ENCODE measurements around the gene PIK3CG.
A peak's percentile ranks its signal among the peaks of the same experiment; 100 is the strongest.
"Not testable (repeated sequence)": the region's sequence is repeated elsewhere in the genome, so short reads cannot be mapped to it uniquely, and the experiment has no call there.

The PIK3CG gene

GRCh38 chr7:106865130-106866041, at the start of gene PIK3CG:
PIK3CG (plus strand) TSS chr7:106865282; CDS start chr7:106867562, 2,280 bp downstream.
- H3K9me3 ChIP-seq (ENCODE audit: control insufficient read depth in 1 of 2, low read length in 2 of 2): no peaks in the 10 kb centered on the region
- H3K4me3 ChIP-seq (ENCODE audit: low read depth in 1 of 2, low read length in 2 of 2): peak within 1 kb of the TSS; percentile 51 to 59
- no peaks in the 10 kb centered on the region for H3K27me3 ChIP-seq (ENCODE audit: low read depth, low read length)
- H3K27ac ChIP-seq (ENCODE audit: low read length): peak within 1 kb of the TSS; percentile 74
- H3K4me1 ChIP-seq (ENCODE audit: control insufficient read depth in 1 of 2, insufficient read depth in 2 of 2, low read length in 2 of 2): peaks cover 0 to 12% of the 10 kb centered on the region in 2 donors
- peaks cover 0 to 5% of the 10 kb centered on the region in 2 donors for H3K36me3 ChIP-seq (ENCODE audit: control insufficient read depth in 1 of 2, insufficient read depth in 2 of 2, low read length in 2 of 2)

- Histone ChIP-seq H3K27ac (ENCODE audit: low read length) (no peak overlapping the region), H3K4me1 (ENCODE audit: control insufficient read depth in 1 of 2, insufficient read depth in 2 of 2, low read length in 2 of 2) (peaks cover 0 to 4% of the 10 kb centered on the region in 2 donors), H3K9me3 (ENCODE audit: control insufficient read depth in 1 of 2, low read length in 2 of 2) (no peaks in the 10 kb centered on the region), H3K36me3 (ENCODE audit: control insufficient read depth in 1 of 2, insufficient read depth in 2 of 2, low read length in 2 of 2) (no peaks in the 10 kb centered on the region), H3K4me3 (ENCODE audit: low read depth in 1 of 2, low read length in 2 of 2) (no peak overlapping the region), H3K27me3 (ENCODE audit: low read depth, low read length) (no peaks in the 10 kb centered on the region)
These were observed 48.0 kb upstream of the PIK3CG start for GRCh38 chr7:106817098-106817497.

DNA sequence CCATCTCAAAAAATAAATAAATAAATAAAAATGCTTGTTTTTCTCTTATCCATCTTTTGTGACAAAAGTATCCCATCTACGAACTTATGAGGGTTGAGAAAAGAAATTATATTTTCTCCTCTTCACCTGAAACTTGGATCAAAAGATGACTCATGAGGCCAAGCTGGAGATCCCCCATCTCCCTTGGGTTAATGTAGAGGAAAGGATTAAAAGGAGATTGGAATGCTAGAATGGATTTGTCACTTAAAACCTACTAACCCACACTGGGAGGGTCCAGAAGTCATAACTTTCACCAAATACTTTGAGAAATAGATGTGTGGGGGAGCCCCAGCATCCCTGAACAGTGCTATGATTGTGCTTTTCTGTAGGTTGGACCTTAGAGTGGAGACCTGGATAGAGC, 46.3 kb upstream of the PIK3CG start:
- Histone ChIP-seq H3K27me3 (ENCODE audit: low read depth, low read length) (no peaks in the 10 kb centered on the region), H3K36me3 (ENCODE audit: control insufficient read depth in 1 of 2, insufficient read depth in 2 of 2, low read length in 2 of 2) (no peaks in the 10 kb centered on the region), H3K4me1 (ENCODE audit: control insufficient read depth in 1 of 2, insufficient read depth in 2 of 2, low read length in 2 of 2) (peaks cover 0 to 1% of the 10 kb centered on the region in 2 donors), H3K9me3 (ENCODE audit: control insufficient read depth in 1 of 2, low read length in 2 of 2) (no peaks in the 10 kb centered on the region), H3K4me3 (ENCODE audit: low read depth in 1 of 2, low read length in 2 of 2) (no peak overlapping the region), H3K27ac (ENCODE audit: low read length) (no peak overlapping the region)

DNA sequence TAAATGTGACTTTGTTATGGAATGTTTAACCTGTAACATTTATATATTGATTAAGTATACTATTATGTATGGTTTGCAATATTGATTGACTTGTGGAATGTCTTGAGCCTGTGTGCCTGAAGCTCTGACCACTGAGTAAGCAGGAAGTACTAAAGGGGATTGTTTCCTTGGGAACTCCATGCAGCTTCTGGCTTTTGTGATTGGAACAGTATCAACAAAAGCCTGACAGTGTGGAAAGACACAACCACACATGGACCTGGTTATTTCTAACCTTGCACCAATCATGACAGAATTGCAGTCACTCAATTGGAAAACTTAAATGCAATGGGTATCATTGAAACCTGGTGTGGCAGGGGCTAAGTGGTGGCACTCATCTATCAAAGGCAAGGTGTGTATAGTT, 45.5 kb upstream of the PIK3CG start:
- no peaks in the 10 kb centered on the region for H3K36me3 ChIP-seq (ENCODE audit: control insufficient read depth in 1 of 2, insufficient read depth in 2 of 2, low read length in 2 of 2)
- no peak overlapping the region for H3K4me3 ChIP-seq (ENCODE audit: low read depth in 1 of 2, low read length in 2 of 2)
- H3K27me3 ChIP-seq (ENCODE audit: low read depth, low read length): no peaks in the 10 kb centered on the region
- no peaks in the 10 kb centered on the region for H3K4me1 ChIP-seq (ENCODE audit: control insufficient read depth in 1 of 2, insufficient read depth in 2 of 2, low read length in 2 of 2)
- H3K9me3 ChIP-seq (ENCODE audit: control insufficient read depth in 1 of 2, low read length in 2 of 2): no peaks in the 10 kb centered on the region
- H3K27ac ChIP-seq (ENCODE audit: low read length): no peak overlapping the region

- no peak overlapping the region for H3K27ac ChIP-seq (ENCODE audit: low read length)
- H3K27me3 ChIP-seq (ENCODE audit: low read depth, low read length): no peaks in the 10 kb centered on the region
- no peaks in the 10 kb centered on the region for H3K4me1 ChIP-seq (ENCODE audit: control insufficient read depth in 1 of 2, insufficient read depth in 2 of 2, low read length in 2 of 2)
- no peaks in the 10 kb centered on the region for H3K9me3 ChIP-seq (ENCODE audit: control insufficient read depth in 1 of 2, low read length in 2 of 2)
- H3K4me3 ChIP-seq (ENCODE audit: low read depth in 1 of 2, low read length in 2 of 2): no peak overlapping the region
- no peaks in the 10 kb centered on the region for H3K36me3 ChIP-seq (ENCODE audit: control insufficient read depth in 1 of 2, insufficient read depth in 2 of 2, low read length in 2 of 2)
These were observed 44.5 kb upstream of the PIK3CG start for GRCh38 chr7:106820321-106821217.

DNA sequence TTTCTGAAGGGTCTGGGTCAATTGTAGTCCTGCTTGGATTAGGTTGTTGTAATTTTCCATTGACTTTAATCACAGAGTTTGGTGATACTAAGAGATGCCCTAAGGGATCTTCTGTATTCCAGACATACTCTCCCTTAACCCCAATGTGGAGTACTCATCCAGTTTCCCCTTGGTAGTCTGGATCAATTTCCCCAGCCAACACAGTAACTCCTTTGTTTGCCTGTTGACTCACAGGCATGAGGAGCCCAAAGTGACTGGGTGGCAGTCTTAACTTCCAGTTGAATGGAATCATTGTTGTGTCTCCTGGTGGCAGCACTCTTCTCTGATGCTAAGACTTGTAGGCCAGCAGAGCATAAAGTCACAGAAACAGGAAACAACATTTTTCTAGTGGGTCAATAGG, 41.5 kb upstream of the PIK3CG start:
- H3K27ac ChIP-seq (ENCODE audit: low read length): no peak overlapping the region

DNA sequence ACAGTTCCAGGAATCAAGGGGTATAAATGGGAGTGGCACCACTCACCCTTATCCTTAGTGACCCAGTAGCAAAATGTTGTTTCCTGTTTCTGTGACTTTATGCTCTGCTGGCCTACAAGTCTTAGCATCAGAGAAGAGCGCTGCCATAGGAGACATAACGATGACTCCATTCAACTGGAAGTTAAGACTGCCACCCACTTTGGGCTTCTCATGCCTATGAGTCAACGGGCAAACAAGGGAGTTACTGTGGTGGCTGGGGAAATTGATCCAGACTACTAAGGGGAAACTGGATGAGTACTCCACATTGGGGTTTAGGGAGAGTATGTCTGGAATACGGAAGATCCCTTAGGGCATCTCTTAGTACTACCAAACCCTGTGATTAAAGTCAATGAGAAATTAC, 40.6 kb upstream of the PIK3CG start:
- Histone ChIP-seq H3K4me1 (ENCODE audit: control insufficient read depth in 1 of 2, insufficient read depth in 2 of 2, low read length in 2 of 2) (no peaks in the 10 kb centered on the region), H3K9me3 (ENCODE audit: control insufficient read depth in 1 of 2, low read length in 2 of 2) (peaks cover 0 to 5% of the 10 kb centered on the region in 2 donors), H3K4me3 (ENCODE audit: low read depth in 1 of 2, low read length in 2 of 2) (no peak overlapping the region), H3K27me3 (ENCODE audit: low read depth, low read length) (no peaks in the 10 kb centered on the region), H3K27ac (ENCODE audit: low read length) (no peak overlapping the region), H3K36me3 (ENCODE audit: control insufficient read depth in 1 of 2, insufficient read depth in 2 of 2, low read length in 2 of 2) (no peaks in the 10 kb centered on the region)

More for the DNA sequence above, 41.5 kb upstream of the PIK3CG start:
- Histone ChIP-seq H3K27me3 (ENCODE audit: low read depth, low read length) (no peaks in the 10 kb centered on the region), H3K9me3 (ENCODE audit: control insufficient read depth in 1 of 2, low read length in 2 of 2) (no peaks in the 10 kb centered on the region), H3K4me1 (ENCODE audit: control insufficient read depth in 1 of 2, insufficient read depth in 2 of 2, low read length in 2 of 2) (no peaks in the 10 kb centered on the region), H3K36me3 (ENCODE audit: control insufficient read depth in 1 of 2, insufficient read depth in 2 of 2, low read length in 2 of 2) (no peaks in the 10 kb centered on the region), H3K4me3 (ENCODE audit: low read depth in 1 of 2, low read length in 2 of 2) (no peak overlapping the region)

DNA sequence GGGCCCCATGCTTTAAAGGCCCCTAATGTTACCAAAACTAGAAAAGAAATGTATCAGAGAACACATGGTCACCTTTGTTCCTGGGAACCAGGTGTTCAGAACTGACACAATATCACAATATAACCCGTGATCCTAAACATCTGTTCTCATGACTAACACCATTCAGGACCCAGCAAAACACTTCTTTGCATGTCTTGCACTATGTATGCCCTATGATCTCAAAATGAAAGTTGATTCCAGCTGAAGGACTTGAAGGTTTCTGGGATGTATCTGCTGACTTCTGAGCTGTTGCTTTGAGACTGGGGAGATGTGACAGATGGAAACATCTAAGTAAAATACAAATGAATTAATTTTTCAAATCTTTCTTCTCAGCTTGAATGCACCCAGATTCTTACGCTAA, 37.5 kb upstream of the PIK3CG start:
- Histone ChIP-seq H3K4me1 (ENCODE audit: control insufficient read depth in 1 of 2, insufficient read depth in 2 of 2, low read length in 2 of 2) (no peaks in the 10 kb centered on the region), H3K27ac (ENCODE audit: low read length) (no peak overlapping the region), H3K9me3 (ENCODE audit: control insufficient read depth in 1 of 2, low read length in 2 of 2) (peaks cover 0 to 10% of the 10 kb centered on the region in 2 donors), H3K36me3 (ENCODE audit: control insufficient read depth in 1 of 2, insufficient read depth in 2 of 2, low read length in 2 of 2) (no peaks in the 10 kb centered on the region), H3K4me3 (ENCODE audit: low read depth in 1 of 2, low read length in 2 of 2) (no peak overlapping the region), H3K27me3 (ENCODE audit: low read depth, low read length) (no peaks in the 10 kb centered on the region)

- Histone ChIP-seq H3K9me3 (ENCODE audit: control insufficient read depth in 1 of 2, low read length in 2 of 2) (peaks cover 0 to 10% of the 10 kb centered on the region in 2 donors), H3K27me3 (ENCODE audit: low read depth, low read length) (no peaks in the 10 kb centered on the region), H3K4me3 (ENCODE audit: low read depth in 1 of 2, low read length in 2 of 2) (no peak overlapping the region), H3K36me3 (ENCODE audit: control insufficient read depth in 1 of 2, insufficient read depth in 2 of 2, low read length in 2 of 2) (no peaks in the 10 kb centered on the region), H3K4me1 (ENCODE audit: control insufficient read depth in 1 of 2, insufficient read depth in 2 of 2, low read length in 2 of 2) (no peaks in the 10 kb centered on the region), H3K27ac (ENCODE audit: low read length) (no peak overlapping the region)
These were observed 35.6 kb upstream of the PIK3CG start for GRCh38 chr7:106829496-106829895.

GRCh38 chr7:106830896-106831295, 34.2 kb upstream of the PIK3CG start:
- H3K4me3 ChIP-seq (ENCODE audit: low read depth in 1 of 2, low read length in 2 of 2); H3K36me3 ChIP-seq (ENCODE audit: control insufficient read depth in 1 of 2, insufficient read depth in 2 of 2, low read length in 2 of 2); H3K27ac ChIP-seq (ENCODE audit: low read length); H3K4me1 ChIP-seq (ENCODE audit: control insufficient read depth in 1 of 2, insufficient read depth in 2 of 2, low read length in 2 of 2); H3K27me3 ChIP-seq (ENCODE audit: low read depth, low read length): not testable (repeated sequence)
- H3K9me3 ChIP-seq (ENCODE audit: control insufficient read depth in 1 of 2, low read length in 2 of 2): peaks cover 0 to 10% of the 10 kb centered on the region in 2 donors

GRCh38 chr7:106836816-106837215, 28.3 kb upstream of the PIK3CG start:
- Histone ChIP-seq H3K9me3 (ENCODE audit: control insufficient read depth in 1 of 2, low read length in 2 of 2) (no peaks in the 10 kb centered on the region), H3K27ac (ENCODE audit: low read length) (no peak overlapping the region), H3K4me1 (ENCODE audit: control insufficient read depth in 1 of 2, insufficient read depth in 2 of 2, low read length in 2 of 2) (no peaks in the 10 kb centered on the region), H3K27me3 (ENCODE audit: low read depth, low read length) (no peaks in the 10 kb centered on the region), H3K4me3 (ENCODE audit: low read depth in 1 of 2, low read length in 2 of 2) (no peak overlapping the region), H3K36me3 (ENCODE audit: control insufficient read depth in 1 of 2, insufficient read depth in 2 of 2, low read length in 2 of 2) (no peaks in the 10 kb centered on the region)

Measured in muscle layer of duodenum (tissue), 2 donors.